Limb (tissue), 2 donors: ENCODE measurements around the gene ITPR2.
"Not testable (repeated sequence)": the region's sequence is repeated elsewhere in the genome, so short reads cannot be mapped to it uniquely, and the experiment has no call there.

ENCODE experiments used
- DNase-seq, 2 donors: peaks; one replicate each; pipeline ENCODE4 v3.0.0-alpha.2; 2016; ENCODE audit errors: extremely low spot score in 2 of 2

Gene ITPR2

DNA sequence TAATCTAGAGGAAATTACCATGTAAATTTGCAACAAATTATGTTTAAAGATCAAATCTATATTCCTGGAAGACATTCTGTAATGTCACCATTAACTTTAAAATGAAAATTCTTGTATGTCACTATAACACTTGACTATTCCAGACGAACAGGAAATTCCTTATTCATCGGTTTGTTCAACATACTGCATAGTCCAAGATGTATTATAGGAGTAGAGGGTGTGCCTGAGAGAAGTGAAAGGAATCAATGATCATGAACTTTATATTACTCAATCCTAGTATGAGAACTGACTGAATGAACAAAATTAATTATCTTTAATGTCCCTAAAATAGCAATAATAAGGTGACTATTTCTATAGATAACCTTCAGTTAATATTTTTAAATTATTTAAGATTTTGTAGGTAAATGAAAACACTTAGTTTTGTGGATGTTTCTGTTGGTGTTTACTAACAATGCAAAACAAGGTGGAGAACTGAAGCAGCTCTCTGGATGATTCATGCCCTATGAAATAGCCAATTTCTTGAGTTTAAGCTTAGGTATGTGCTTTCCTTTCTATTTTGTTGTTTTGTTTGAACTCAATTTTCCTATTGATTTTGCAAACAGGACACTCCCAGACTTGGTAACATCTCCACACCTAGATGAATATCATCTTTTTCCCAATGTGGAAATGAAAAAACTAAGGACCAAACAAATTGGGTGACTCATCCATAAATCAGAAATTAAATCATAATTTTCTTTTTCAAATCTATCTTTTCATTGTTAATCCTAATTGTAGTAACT lies 18.2 kb upstream of the ITPR2 start:
- no peak for DNase-seq

DNA sequence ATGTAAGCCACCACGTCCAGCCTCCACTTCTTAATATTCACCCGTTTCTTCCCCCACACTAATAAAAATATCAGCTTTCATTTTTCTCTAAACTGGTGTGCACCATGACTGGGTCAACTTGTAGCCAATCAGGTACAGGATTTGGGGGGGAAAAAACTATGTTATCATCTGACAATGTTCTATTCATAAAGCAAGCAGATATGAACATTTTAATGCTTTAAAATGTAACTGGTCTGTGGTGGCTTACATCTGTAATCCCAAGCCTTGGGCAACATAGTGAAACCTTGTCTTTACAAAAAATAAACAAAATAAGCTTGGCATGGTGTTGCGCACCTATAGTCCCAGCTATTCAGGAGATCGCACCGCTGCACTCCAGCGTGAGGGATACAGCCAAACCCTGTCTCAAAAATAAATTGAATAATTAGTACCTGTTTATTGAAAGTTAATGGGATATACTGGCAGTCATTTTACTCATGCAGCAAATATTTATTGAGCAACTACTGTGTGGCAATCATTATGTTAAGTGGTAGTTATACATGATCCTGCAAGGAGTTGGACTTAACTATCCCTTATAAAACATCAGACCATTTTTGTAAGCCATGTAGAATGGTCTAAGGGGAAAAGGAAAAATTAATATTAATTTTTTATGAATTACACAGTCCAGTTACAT lies 15.3 kb upstream of the ITPR2 start:
- DNase-seq = no peak

DNA sequence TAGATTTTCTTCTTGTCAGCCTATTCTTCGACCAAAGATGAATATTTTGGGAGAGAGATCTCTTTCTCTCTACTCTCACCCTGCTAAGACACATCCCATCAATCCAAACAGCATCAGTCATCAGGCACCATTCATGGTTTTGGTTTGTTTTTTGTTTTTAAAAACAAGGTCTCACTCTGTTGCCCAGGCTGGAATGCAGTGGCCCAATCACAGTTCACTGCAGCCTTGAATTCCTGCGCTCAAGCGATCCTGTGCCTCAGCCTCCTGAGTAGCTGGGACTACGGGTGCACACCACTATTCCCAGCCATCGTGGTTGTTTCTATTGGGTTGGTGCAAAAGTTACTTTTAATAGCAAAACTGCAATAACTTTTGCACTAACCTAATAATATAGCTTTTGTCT lies 14.4 kb upstream of the ITPR2 start:
- no peak for DNase-seq

DNA sequence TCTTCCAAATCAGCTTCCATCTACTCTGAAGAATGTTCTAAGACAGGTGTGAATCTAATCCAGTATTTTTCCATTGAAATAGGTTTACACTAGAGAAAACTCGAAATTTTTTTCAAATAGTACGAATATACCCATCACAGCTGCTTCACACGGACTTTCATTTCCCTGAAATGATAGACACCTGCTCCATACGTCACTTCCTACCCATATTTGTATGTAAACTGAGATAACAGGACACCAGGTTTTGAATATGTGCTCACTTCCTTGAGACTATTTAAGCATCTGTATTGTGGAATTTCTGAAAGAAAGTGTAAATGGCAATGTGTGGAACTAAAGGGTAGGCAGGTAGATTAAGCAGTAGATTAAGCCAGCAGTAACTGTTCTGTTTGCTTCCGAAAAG lies 13.4 kb upstream of the ITPR2 start:
- no peak for DNase-seq

DNA sequence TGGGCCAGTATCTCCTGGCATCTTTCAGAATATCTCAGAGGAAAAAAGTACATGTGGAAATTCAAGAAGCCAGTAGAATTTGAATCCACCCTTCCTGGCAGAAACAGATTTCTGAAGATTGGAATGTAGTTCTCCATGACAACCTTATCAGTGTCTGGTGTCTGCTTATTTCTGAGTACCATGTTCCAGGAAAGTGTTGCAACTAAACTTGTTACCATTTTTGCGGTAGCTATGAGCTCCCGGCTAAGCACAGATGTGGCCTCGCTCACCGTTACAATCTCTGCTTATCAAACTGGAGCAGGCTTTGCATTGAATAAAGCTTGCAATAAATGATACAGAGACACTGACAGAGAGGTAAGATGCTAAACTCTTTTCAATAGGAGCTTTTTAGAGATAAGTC lies 13.0 kb upstream of the ITPR2 start:
- DNase-seq = no peak

DNA sequence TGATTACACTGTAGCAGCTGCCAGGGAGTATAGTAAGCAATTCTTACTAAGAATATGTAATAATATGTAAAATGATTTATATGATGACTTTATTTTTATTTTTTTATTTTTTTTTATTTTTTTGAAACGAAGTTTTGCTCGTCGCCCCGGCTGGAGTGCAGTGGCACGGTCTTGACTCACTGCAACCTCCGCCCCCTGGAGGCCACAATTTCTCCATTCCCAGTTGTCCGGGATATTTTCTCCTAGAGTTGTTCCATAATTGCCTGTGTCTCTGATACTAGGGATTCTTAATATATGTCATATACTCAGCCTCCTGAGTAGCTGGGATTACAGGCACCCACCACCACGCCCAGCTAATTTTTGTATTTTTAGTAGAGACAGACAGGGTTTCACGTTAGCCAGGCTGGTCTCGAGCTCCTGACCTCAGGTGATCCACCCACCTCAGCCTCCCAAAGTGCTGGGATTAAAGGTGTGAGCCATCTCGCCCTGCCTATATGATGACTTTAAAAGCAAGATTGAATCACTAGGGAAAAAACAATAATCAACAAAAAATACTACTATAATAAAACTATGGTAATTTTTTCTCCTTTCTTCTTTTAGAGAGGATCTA lies 12.2 kb upstream of the ITPR2 start:
- peak in 1 of 2 donors; percentile 59 for DNase-seq

DNA sequence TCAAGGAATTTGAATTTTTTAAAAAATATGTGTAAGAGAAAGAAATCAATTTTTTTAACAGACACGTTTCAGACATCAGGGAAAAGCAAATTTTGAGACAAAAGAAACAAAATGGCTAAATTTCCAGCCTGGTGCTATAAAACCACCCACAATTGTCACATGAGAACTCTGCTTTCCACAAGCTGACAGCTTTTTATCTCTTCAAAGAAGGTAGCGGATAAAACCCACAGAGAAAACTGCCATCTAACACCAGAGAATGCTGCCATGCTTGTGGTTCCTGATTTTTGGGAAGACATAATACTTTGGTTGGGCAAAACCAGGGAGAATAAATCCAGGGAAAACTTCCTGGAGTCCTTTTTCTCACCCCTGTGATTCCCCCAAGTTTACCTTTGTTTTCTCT lies 10.3 kb upstream of the ITPR2 start:
- no peak for DNase-seq

DNA sequence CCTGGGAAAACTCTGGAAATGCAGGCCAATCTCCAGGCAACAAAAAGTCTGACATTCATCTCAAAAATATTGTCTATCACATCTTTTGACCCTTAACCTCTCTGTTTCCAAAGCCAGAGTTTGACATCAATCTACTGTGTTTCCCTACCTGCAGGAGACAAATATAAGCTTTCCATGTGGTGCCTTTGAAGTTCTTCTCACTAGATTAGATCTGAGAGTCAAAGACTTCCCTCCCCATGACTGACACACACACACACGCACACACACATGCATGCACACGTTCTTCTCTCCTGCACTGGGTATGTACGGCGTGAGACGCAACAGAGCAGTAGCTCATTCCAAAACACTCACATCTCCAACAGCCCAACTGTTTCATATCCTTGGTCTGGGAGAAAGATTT lies 8.1 kb upstream of the ITPR2 start:
- no peak for DNase-seq

DNA sequence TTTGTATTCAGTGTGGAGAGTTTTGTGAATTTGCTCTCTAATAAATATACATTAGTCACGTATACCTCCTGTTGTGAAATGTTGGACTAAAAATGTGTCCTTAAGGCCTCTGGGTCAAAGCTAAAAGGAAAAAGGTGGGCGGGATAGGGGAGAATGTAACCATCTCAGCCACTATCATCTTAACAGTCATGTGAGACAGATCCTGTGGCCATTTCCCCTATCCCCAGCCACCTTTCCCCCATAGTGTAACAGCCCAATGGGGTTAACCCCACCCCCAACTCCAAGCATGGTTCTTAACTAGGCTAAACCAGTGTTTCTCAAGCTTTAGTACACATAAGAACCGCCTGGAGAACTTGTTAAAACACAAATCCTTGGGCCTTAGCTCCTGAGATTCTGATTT lies 6.5 kb upstream of the ITPR2 start:
- no peak for DNase-seq

DNA sequence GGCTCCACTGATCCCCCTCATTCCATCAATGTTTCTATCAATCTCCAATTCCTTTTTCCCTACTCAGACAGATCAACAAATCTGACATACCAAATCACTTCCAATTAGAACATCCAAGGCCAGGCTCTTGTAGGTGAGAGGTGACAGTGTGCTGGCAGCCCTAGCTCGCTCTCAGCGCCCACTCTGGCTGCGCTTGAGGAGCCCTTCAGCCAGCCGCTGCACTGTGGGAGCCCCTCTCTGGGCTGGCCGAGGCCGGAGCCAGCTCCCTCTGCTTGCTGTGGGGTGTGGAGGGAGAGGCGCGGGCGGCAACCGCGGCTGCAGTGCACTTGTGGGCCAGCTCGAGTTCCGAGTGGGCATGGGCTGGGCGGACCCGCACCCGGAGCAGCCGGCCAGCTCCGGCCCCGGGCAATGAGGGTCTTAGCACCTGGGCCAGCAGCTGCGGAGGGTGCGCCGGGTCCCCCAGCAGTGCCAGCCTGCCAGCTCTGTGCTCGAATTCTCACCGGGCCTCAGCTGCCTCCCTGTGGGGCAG lies 6.0 kb upstream of the ITPR2 start:
- DNase-seq = no peak

DNA sequence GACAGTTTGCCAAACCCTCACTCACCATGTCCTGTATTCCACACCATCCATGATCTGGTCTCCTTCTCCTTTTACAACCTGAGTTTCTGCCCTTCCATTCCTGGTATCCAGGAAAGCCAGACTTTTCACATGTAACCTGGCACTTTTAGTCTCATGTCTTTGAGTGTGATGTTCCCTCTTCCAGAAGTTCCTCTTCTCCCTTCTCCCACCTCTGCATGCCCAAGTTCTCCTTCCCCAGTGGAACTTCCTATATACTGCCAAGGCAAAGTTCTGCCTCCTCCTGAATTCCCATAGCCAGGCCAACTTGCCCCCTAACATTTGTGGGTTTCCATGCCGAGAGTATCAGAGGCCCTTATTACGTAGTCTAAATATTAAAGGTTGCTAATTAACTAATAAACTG lies 3.2 kb upstream of the ITPR2 start:
- DNase-seq = no peak

DNA sequence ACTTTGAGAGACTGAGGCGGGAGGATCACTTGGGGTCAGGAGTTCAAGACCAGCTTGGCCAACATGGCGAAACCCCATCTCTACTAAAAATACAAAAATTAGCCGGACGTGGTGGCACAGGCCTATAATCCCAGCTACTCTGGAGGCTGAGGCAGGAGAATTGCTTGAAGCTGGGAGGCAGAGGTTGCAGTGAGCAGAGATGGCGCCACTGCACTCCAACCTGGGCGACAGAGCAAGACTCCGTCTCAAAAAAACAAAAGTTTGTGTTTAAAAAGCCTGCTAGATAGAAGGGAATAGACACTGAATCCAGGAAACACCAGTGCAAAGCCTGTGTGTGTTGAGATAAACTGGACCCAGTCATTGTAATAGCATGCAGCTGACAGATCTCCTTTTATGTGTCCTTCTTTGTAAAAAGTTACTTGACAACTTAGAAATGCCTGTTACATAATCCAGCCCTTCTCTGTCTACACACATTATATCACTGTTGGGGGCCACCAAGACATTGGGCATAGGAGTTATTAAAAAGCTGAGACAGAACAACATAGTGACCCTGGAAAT lies 1.6 kb upstream of the ITPR2 start:
- DNase-seq = not testable (repeated sequence)

DNA sequence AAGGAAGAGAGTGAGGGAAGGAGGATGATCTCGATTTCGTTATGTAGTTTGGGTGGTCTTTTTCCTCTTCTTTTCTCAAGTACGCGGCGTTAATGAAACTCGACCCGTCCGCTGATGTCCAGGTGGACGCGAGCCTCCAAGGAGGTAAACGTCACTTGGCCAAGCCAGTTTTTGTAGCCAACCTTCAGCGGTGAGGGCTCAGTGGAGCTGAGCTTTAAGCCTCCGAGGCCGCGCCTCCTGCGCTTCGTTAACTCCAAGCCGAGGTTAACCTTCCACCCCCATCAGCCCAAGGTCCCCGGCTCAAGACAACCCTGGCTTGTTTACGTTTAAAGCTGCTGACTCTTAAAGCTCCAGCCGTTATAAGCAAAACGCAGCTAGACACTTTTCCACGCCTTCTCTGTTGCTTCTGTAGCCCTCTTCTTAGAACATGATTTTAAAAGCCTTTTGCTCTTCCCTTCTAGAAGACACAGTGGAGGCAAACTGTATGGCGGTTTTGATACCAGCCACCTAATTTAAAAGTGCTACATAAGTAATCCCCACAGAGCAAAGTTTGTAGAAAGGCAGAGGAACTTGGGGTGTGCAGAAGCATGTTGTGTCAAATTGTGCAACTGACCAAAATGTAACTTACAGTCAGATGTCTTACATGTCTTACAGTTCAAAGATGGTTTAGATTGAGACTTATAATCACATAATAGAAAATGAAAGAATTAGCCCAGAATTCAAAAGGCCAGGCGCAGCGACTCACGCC lies 923 bp upstream of the ITPR2 start:
- peak in 1 of 2 donors; percentile 43 for DNase-seq

DNA sequence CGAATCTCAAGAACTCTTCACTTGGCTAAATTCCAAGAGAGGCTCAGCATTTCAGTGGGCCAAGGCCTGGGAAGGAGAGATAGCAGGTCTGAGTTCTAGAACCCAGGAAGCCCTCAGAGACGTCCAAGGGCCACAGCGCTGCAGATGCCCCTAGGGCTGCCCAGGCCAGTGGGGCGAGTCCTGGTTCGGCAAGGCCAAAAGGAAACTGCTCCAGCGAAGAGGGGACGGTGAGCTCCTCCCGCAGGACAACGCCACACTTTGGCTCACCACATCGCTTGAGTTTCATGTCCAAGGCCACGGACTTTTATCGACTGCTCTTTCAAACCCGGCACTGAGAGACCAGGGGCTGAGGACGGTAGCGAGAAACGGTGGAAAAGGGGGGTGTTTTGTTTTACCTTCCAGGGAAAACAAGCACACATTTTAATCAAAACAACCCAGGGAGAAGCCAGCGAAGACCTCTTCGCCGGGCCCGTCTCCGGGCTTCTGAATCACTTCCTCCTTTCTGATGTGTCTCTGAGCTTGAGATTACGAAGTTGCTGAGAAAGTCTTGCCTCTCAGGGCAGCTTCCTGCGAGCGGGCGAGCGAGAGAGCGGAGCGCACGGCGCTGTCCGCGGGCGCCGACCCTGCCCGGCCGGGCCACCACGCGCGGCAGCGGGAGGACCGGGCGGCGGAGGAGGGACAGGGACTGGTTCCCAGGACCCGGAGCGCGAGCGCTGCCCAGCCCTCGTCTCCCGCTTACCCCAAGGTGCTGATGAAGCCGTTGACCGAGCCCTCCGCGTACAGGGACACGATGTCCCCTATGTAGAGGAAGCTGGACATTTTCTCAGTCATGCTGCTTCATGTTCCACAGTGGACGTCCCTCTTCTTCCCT lies 808 bp downstream of the ITPR2 start:
- peak in 1 of 2 donors; percentile 67 for DNase-seq

DNA sequence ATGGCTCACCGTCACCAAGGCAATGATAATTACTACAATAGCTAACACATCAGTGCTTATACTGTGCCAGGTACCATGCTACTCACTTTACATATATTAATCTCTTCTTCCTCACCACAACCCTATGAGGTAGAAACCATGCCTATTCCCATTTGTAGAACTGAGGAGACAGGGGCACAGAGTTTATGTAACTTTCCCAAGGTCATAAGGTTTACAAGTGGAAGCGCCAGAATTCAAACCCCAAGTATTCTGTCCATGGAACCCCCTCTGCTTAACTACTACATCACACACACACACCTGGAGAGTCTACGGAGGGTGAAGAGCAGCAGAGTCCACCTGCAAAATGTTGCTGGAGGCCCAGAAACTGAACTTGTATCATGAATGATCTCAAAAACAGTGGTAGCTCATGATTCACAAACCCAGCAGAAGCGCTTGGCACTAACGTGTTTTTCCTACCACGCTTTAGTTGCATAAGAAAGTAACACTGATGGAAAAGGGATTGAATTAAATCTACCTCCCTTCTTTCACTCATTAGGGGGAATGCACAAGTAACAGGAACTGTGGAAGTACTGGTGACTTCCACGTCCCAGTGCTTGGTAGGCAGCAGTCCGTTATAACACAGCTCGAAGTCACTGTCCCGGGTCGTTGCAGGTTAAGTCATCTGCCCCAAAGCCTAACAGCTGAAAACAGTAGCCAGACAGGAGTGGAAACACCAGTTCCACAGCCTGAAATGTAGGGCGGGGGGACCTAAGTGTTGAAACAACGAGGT lies 2.0 kb downstream of the ITPR2 start:
- DNase-seq = no peak

DNA sequence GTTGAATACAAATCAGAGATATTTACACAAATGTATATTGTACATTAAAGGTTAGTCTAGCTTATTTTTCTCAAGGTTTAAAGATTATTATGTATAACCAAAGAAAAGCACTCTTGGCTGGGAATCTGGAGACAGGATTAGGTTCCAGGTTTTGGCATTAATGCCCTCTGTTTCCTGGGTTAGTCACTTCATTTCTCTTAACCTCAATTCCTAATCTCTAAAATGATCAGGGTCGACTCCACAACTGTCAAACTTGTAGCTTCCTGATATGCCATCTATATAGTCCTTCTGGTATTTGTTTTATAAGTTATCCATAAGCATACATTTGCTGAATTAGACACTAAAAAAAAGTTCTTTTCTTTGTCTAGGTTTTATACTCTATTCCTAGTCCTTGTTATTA lies 2.6 kb downstream of the ITPR2 start:
- no peak for DNase-seq

DNA sequence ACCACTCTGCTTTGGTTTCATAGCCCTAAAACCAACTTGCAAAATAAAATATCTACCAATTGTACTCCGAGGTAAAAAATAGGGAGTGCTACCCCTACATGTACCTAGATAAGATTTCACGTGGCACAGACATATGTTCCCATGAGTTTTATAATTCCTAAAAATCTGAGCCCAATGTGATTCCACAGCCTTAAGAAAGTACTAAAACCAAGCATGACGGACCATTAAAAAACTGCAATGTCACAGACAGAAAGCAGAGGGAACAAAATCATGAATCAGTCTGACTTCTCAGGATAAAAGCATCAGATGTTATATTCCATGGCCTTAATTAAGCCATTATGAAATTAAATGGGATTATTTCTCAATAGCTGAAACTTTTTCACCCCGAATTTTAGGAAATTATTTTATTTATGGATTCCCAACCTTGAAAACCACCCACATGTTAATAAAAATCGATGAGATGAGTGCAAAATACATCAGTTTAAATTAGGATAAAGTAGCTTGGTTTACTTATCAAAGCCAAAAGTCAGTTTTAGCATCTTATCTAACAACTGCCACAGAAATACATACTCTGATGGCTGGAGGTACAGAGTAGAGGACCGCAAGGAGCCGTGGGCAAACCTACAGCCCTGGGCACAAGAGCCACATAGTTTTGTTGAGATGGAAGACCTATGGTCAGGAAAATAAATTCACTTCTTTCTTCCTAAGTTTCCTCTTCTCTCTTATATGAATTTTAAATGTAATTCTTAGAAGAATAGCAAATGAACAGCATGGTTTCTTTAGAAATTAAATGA lies 4.5 kb downstream of the ITPR2 start:
- DNase-seq = no peak

DNA sequence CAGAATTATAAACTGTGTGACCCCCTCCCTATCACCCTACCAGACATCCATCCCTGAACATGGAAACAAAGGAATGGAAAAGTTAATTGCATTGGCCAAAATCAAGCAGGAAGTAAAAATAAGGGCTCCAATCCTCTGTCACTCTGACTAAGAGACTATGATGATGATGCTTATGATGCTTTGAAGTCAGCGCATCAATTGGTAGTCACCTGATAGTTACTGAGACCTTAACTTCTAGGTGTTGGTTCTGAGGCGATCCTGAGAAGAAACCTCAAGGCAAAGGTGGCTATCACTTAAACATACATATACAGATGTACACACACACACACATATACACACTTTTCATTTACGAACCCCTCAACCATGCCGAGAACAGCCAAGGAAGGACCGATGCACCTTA lies 6.6 kb downstream of the ITPR2 start:
- no peak for DNase-seq

DNA sequence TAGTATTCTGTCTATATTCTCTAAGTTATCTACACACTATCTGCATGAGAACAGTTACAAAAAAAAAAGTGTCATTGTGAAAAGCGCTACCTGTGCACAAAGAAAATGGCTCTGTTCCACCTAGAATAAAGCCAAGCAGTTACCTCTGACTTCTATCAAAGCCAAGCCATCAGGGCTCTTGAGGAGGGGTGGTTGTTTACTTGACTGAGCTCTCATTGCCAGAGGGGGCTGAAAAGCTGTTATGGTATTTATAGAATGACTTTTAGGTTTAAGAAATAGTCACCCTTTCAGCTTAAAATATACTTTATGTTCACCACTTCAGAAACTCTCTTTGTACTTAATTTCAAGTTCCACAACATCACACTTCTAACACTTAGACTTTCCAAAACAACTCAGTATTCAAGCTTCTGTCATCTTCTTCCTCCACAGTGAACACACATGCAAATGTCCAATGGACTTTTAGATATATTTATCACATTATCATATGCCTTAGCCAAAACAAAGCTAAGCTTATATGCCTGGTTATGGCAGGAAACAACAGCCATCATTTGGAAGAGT lies 7.5 kb downstream of the ITPR2 start:
- no peak for DNase-seq
